ENCODE results near the gene TRIM43.
"Not testable (repeated sequence)": the region's sequence is repeated elsewhere in the genome, so short reads cannot be mapped to it uniquely, and the experiment has no call there.

The TRIM43 gene

GRCh38 chr2:95641289-95641575 is 49.4 kb downstream of the TRIM43 start:
- not testable (repeated sequence) for H2BK120ac ChIP-seq (ENCODE audit: insufficient read depth, low read length, poor library complexity); H4K8ac ChIP-seq (ENCODE audit: low read depth, low read length); H4K12ac ChIP-seq (ENCODE audit: low read depth, low read length); H2AK5ac ChIP-seq (ENCODE audit: low read length); H2AFZ ChIP-seq (ENCODE audit: insufficient read depth, low read length, poor library complexity); H3K27me3 ChIP-seq (ENCODE audit: insufficient read depth, low read length); DNase-seq; H3K4me2 ChIP-seq (ENCODE audit: low read length); H3K23ac ChIP-seq (ENCODE audit: low read length); H3K18ac ChIP-seq (ENCODE audit: low read length); H3K36me3 ChIP-seq (ENCODE audit: control insufficient read depth in 1 of 2, insufficient read depth in 2 of 2, low read length in 2 of 2); H2BK5ac ChIP-seq (ENCODE audit: low read depth, low read length, poor library complexity); H2BK12ac ChIP-seq (ENCODE audit: low read length); H3K4me3 ChIP-seq (ENCODE audit: low read depth, low read length); H4K91ac ChIP-seq (ENCODE audit: low read depth, low read length); H3K9ac ChIP-seq (ENCODE audit: low read length); H3K4me1 ChIP-seq (ENCODE audit: control insufficient read depth in 1 of 2, insufficient read depth in 2 of 2, low read length in 2 of 2); H3K27ac ChIP-seq (ENCODE audit: low read depth, low read length); H3K79me1 ChIP-seq (ENCODE audit: low read length); H3K4ac ChIP-seq (ENCODE audit: low read depth, low read length); H3K9me3 ChIP-seq (ENCODE audit: insufficient read depth, low read depth, low read length); H3K79me2 ChIP-seq (ENCODE audit: control insufficient read depth, insufficient read depth, low read length, poor library complexity); H3K14ac ChIP-seq (ENCODE audit: low read length)
- no CpG with 5 or more reads among the region's 9 CpGs for WGBS (ENCODE audit: extremely low coverage, insufficient coverage, insufficient read length)

- peak in 1 of 2 donors; percentile 61 for DNase-seq
- not testable (repeated sequence) for H3K36me3 ChIP-seq (ENCODE audit: control insufficient read depth in 1 of 2, insufficient read depth in 2 of 2, low read length in 2 of 2); H3K4me3 ChIP-seq (ENCODE audit: low read depth, low read length); H3K4ac ChIP-seq (ENCODE audit: low read depth, low read length); H4K12ac ChIP-seq (ENCODE audit: low read depth, low read length); H2BK5ac ChIP-seq (ENCODE audit: low read depth, low read length, poor library complexity); H3K4me1 ChIP-seq (ENCODE audit: control insufficient read depth in 1 of 2, insufficient read depth in 2 of 2, low read length in 2 of 2); H3K14ac ChIP-seq (ENCODE audit: low read length); H4K91ac ChIP-seq (ENCODE audit: low read depth, low read length); H2BK12ac ChIP-seq (ENCODE audit: low read length); H3K79me1 ChIP-seq (ENCODE audit: low read length); H2BK120ac ChIP-seq (ENCODE audit: insufficient read depth, low read length, poor library complexity); H4K8ac ChIP-seq (ENCODE audit: low read depth, low read length); H3K27ac ChIP-seq (ENCODE audit: low read depth, low read length); H2AK5ac ChIP-seq (ENCODE audit: low read length); H3K9ac ChIP-seq (ENCODE audit: low read length); H3K18ac ChIP-seq (ENCODE audit: low read length); H3K4me2 ChIP-seq (ENCODE audit: low read length); H3K9me3 ChIP-seq (ENCODE audit: insufficient read depth, low read depth, low read length); H3K27me3 ChIP-seq (ENCODE audit: insufficient read depth, low read length); H3K23ac ChIP-seq (ENCODE audit: low read length); H3K79me2 ChIP-seq (ENCODE audit: control insufficient read depth, insufficient read depth, low read length, poor library complexity); H2AFZ ChIP-seq (ENCODE audit: insufficient read depth, low read length, poor library complexity)
- WGBS (ENCODE audit: extremely low coverage, insufficient coverage, insufficient read length) = no CpG with 5 or more reads among the region's 2 CpGs
Observed at GRCh38 chr2:95641787-95642186, 50.0 kb downstream of the TRIM43 start.

GRCh38 chr2:95642360-95642759 is 50.6 kb downstream of the TRIM43 start:
- H3K79me2 ChIP-seq (ENCODE audit: control insufficient read depth, insufficient read depth, low read length, poor library complexity); H3K4ac ChIP-seq (ENCODE audit: low read depth, low read length); H3K9me3 ChIP-seq (ENCODE audit: insufficient read depth, low read depth, low read length); H3K14ac ChIP-seq (ENCODE audit: low read length); H3K27ac ChIP-seq (ENCODE audit: low read depth, low read length); H3K27me3 ChIP-seq (ENCODE audit: insufficient read depth, low read length); H4K8ac ChIP-seq (ENCODE audit: low read depth, low read length); H3K79me1 ChIP-seq (ENCODE audit: low read length); H3K4me1 ChIP-seq (ENCODE audit: control insufficient read depth in 1 of 2, insufficient read depth in 2 of 2, low read length in 2 of 2); H3K9ac ChIP-seq (ENCODE audit: low read length); H2BK12ac ChIP-seq (ENCODE audit: low read length); H3K23ac ChIP-seq (ENCODE audit: low read length); H2BK5ac ChIP-seq (ENCODE audit: low read depth, low read length, poor library complexity); H3K4me2 ChIP-seq (ENCODE audit: low read length); H2AFZ ChIP-seq (ENCODE audit: insufficient read depth, low read length, poor library complexity); H3K4me3 ChIP-seq (ENCODE audit: low read depth, low read length); H2AK5ac ChIP-seq (ENCODE audit: low read length); H4K12ac ChIP-seq (ENCODE audit: low read depth, low read length); DNase-seq; H4K91ac ChIP-seq (ENCODE audit: low read depth, low read length); H3K36me3 ChIP-seq (ENCODE audit: control insufficient read depth in 1 of 2, insufficient read depth in 2 of 2, low read length in 2 of 2); H2BK120ac ChIP-seq (ENCODE audit: insufficient read depth, low read length, poor library complexity); H3K18ac ChIP-seq (ENCODE audit: low read length): not testable (repeated sequence)
- WGBS (ENCODE audit: extremely low coverage, insufficient coverage, insufficient read length) = no CpG with 5 or more reads among the region's 2 CpGs

GRCh38 chr2:95642951-95643350 is 51.1 kb downstream of the TRIM43 start:
- WGBS (ENCODE audit: extremely low coverage, insufficient coverage, insufficient read length) = no CpG with 5 or more reads among the region's 4 CpGs
- not testable (repeated sequence) for H3K4me2 ChIP-seq (ENCODE audit: low read length)

GRCh38 chr2:95645312-95645711 is 53.5 kb downstream of the TRIM43 start:
- not testable (repeated sequence) for H3K9ac ChIP-seq (ENCODE audit: low read length); H3K36me3 ChIP-seq (ENCODE audit: control insufficient read depth in 1 of 2, insufficient read depth in 2 of 2, low read length in 2 of 2); H2AK5ac ChIP-seq (ENCODE audit: low read length); H3K4me1 ChIP-seq (ENCODE audit: control insufficient read depth in 1 of 2, insufficient read depth in 2 of 2, low read length in 2 of 2); H3K18ac ChIP-seq (ENCODE audit: low read length); H3K14ac ChIP-seq (ENCODE audit: low read length); H3K4me2 ChIP-seq (ENCODE audit: low read length); H3K23ac ChIP-seq (ENCODE audit: low read length); H4K12ac ChIP-seq (ENCODE audit: low read depth, low read length); H2BK5ac ChIP-seq (ENCODE audit: low read depth, low read length, poor library complexity); H3K79me2 ChIP-seq (ENCODE audit: control insufficient read depth, insufficient read depth, low read length, poor library complexity); H2BK120ac ChIP-seq (ENCODE audit: insufficient read depth, low read length, poor library complexity); H4K8ac ChIP-seq (ENCODE audit: low read depth, low read length); H3K79me1 ChIP-seq (ENCODE audit: low read length); H3K9me3 ChIP-seq (ENCODE audit: insufficient read depth, low read depth, low read length); H4K91ac ChIP-seq (ENCODE audit: low read depth, low read length); H3K4ac ChIP-seq (ENCODE audit: low read depth, low read length); H2BK12ac ChIP-seq (ENCODE audit: low read length); H3K27ac ChIP-seq (ENCODE audit: low read depth, low read length); DNase-seq; H3K4me3 ChIP-seq (ENCODE audit: low read depth, low read length); H3K27me3 ChIP-seq (ENCODE audit: insufficient read depth, low read length); H2AFZ ChIP-seq (ENCODE audit: insufficient read depth, low read length, poor library complexity)
- no CpG with 5 or more reads among the region's 2 CpGs for WGBS (ENCODE audit: extremely low coverage, insufficient coverage, insufficient read length)

More at GRCh38 chr2:95642951-95643350, 51.1 kb downstream of the TRIM43 start:
- not testable (repeated sequence) for H4K12ac ChIP-seq (ENCODE audit: low read depth, low read length); H3K27me3 ChIP-seq (ENCODE audit: insufficient read depth, low read length); H3K9me3 ChIP-seq (ENCODE audit: insufficient read depth, low read depth, low read length); H4K91ac ChIP-seq (ENCODE audit: low read depth, low read length); H2AFZ ChIP-seq (ENCODE audit: insufficient read depth, low read length, poor library complexity); H3K18ac ChIP-seq (ENCODE audit: low read length); H3K14ac ChIP-seq (ENCODE audit: low read length); DNase-seq; H3K79me1 ChIP-seq (ENCODE audit: low read length); H3K27ac ChIP-seq (ENCODE audit: low read depth, low read length); H2BK120ac ChIP-seq (ENCODE audit: insufficient read depth, low read length, poor library complexity); H3K23ac ChIP-seq (ENCODE audit: low read length); H3K9ac ChIP-seq (ENCODE audit: low read length); H2BK5ac ChIP-seq (ENCODE audit: low read depth, low read length, poor library complexity); H3K4ac ChIP-seq (ENCODE audit: low read depth, low read length); H3K36me3 ChIP-seq (ENCODE audit: control insufficient read depth in 1 of 2, insufficient read depth in 2 of 2, low read length in 2 of 2); H3K79me2 ChIP-seq (ENCODE audit: control insufficient read depth, insufficient read depth, low read length, poor library complexity); H2AK5ac ChIP-seq (ENCODE audit: low read length); H2BK12ac ChIP-seq (ENCODE audit: low read length); H3K4me1 ChIP-seq (ENCODE audit: control insufficient read depth in 1 of 2, insufficient read depth in 2 of 2, low read length in 2 of 2); H3K4me3 ChIP-seq (ENCODE audit: low read depth, low read length); H4K8ac ChIP-seq (ENCODE audit: low read depth, low read length)
